ENCODE results near the gene MAD1L1. TPM values are rescaled to one million over a fixed set of nuclear protein-coding genes. Genes with fewer than 3 reads are reported as not detected.

The MAD1L1 gene
- total RNA-seq, 4 donors from 2014 or later = 22.3 to 56.6 (median 35.0) TPM

DNA sequence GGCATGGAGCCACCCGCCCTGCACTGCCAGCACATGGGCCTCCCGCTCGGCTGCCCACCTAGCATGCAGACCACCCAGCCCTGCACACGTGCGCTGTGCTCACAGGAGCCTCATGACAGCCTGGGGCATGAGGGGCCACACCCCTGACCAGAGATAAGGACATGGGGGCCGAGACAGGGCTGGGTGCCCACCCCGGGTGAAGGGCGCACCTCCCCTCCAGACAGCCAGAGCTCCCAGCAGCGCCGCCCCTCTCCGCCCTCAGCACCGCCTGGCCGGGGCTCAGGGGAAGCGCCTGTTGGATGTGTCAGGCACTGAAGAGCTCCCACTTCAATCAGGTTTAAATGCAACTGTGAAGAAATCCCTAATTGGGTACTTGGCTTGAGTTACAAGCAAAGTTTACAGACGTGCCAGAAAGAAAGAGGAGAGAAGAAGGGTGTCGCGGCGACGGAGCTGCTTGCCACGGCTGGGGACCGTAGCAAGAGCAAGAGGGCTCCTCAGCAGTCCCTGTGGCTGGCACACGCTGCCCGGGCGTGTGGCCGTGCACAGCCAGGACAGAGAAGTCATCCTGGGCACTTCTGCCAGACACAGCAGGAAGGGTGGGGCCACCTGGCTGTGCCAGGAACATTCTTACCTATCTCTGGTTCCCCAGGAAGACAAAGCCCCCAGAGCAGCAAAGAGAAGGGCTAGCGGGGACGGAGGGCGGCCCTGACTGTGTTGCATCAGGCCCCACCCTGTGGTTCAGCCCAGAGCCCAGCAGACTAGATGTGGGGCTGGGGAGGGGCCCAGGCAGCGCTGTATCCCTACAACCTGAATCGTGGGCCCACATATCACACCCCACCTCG, 315.3 kb downstream of the MAD1L1 start:
- Histone ChIP-seq H3K36me3 (peaks cover 0 to 6% of the 10 kb centered on the region in 2 donors), H3K27me3 (no peaks in the 10 kb centered on the region), H3K4me3 (no peak overlapping the region), H3K4me1 (peaks cover 0 to 39% (median 9%) of the 10 kb centered on the region in 3 donors), H3K9me3 (no peaks in the 10 kb centered on the region), H3K27ac (no peak overlapping the region)
- 60 to 79% methylated on average over 1 to 11 of the region's 31 CpGs for WGBS, 2 donors (ENCODE audit: low coverage in 1 of 2)
- no peak for ATAC-seq
- TF ChIP-seq EP300 (IDR thresholded peaks at IDR 0.05) (no peak), POLR2AphosphoS5 (IDR thresholded peaks at IDR 0.05) (no peak), POLR2A (IDR thresholded peaks at IDR 0.05) (no peak)
- TF ChIP-seq, protein P1, sequence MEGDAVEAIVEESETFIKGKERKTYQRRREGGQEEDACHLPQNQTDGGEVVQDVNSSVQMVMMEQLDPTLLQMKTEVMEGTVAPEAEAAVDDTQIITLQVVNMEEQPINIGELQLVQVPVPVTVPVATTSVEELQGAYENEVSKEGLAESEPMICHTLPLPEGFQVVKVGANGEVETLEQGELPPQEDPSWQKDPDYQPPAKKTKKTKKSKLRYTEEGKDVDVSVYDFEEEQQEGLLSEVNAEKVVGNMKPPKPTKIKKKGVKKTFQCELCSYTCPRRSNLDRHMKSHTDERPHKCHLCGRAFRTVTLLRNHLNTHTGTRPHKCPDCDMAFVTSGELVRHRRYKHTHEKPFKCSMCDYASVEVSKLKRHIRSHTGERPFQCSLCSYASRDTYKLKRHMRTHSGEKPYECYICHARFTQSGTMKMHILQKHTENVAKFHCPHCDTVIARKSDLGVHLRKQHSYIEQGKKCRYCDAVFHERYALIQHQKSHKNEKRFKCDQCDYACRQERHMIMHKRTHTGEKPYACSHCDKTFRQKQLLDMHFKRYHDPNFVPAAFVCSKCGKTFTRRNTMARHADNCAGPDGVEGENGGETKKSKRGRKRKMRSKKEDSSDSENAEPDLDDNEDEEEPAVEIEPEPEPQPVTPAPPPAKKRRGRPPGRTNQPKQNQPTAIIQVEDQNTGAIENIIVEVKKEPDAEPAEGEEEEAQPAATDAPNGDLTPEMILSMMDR (IDR thresholded peaks at IDR 0.05) = no peak

DNA sequence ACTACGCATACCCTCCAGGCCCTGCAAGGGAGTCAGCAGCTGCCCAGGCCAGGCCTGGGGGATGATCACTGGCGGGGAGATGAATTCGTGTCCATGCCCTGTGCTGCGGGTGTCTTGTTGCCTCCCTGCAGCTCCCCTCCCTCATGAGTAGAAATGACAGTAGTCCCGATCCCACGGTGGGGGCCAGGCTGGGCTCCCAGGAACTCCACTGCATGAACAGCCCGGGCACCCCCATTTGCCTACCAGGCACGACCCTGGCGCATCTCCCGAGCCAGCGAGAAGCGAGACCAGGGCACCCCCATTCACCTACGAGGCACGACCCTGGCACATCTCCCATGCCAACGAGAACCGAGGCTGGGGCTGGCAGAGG, 316.2 kb downstream of the MAD1L1 start:
- H3K27ac ChIP-seq = no peak overlapping the region
- no CpG with 5 or more reads among the region's 16 CpGs for WGBS, 2 donors (ENCODE audit: low coverage in 1 of 2)

DNA sequence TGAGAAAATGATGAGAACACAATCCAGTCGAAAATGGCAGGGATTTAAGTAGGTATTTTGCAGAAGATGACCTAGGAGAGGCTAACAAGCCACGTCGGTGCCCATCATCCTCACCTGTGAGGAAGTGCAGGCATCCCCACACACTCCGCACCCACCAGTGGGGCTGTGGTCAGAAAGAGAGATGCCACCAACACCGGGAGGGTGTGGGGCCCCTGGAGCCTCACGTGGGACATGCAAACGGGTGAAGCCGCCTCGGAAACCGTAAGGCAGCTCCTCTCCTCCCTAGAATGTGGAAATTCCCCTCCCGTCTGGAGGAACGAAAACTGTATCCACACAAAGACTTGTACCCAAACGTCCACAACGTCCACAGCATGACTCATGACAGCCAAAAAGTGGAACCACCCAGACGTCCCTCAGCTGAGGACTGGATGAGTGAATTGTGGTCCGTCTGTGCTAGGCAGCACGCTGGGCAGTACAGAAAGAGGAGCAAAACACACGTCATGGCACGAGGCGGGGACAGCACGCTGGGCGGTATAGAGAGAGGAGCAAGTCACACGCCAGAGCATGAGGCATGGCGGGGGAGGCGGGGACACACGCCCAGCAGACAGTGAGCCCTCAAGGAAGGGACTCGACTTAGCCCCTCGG, 316.7 kb downstream of the MAD1L1 start:
- 78 to 87% methylated on average over 8 to 12 of the region's 28 CpGs for WGBS, 2 donors (ENCODE audit: low coverage in 1 of 2)
- Histone ChIP-seq H3K27me3 (no peaks in the 10 kb centered on the region), H3K9me3 (no peaks in the 10 kb centered on the region), H3K36me3 (no peaks in the 10 kb centered on the region), H3K4me3 (no peak overlapping the region), H3K4me1 (peaks cover 0 to 42% (median 10%) of the 10 kb centered on the region in 3 donors), H3K27ac (no peak overlapping the region)
- no peak for TF ChIP-seq POLR2A (IDR thresholded peaks at IDR 0.05)
- no peak for TF ChIP-seq EP300 (IDR thresholded peaks at IDR 0.05)
- no peak for TF ChIP-seq POLR2AphosphoS5 (IDR thresholded peaks at IDR 0.05)
- TF ChIP-seq, protein P1 (IDR thresholded peaks at IDR 0.05) = no peak
- peak; percentile 41 for ATAC-seq

More for the DNA sequence above, 316.2 kb downstream of the MAD1L1 start:
- no peaks in the 10 kb centered on the region for H3K9me3 ChIP-seq
- no peaks in the 10 kb centered on the region for H3K27me3 ChIP-seq
- no peak for ATAC-seq
- no peak overlapping the region for H3K4me3 ChIP-seq
- H3K36me3 ChIP-seq = no peaks in the 10 kb centered on the region
- TF ChIP-seq, protein P1 (IDR thresholded peaks at IDR 0.05) = no peak
- TF ChIP-seq POLR2A (IDR thresholded peaks at IDR 0.05) = no peak
- TF ChIP-seq POLR2AphosphoS5 (IDR thresholded peaks at IDR 0.05) = no peak
- no peak for TF ChIP-seq EP300 (IDR thresholded peaks at IDR 0.05)
- H3K4me1 ChIP-seq = peaks cover 0 to 42% (median 10%) of the 10 kb centered on the region in 3 donors

DNA sequence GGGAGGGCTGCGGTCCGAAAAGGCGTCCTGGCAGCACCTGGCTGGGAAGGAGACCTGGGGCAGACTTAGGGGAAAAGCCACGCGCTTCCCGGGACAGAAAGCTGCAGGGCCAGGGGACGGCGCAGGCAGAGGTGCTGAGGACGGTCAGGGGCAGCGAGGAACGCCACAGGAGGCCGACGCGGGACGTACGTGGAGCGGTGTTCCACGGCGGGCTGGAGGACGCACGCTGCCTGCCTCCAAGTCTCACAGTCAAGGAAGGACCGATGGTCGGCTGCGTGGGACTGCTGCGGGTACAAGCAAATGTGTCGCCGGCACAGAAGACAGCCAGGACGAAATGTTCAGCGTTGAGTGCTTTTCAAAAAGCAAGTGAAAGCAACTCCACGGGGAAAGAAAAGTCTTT, 317.4 kb downstream of the MAD1L1 start:
- Histone ChIP-seq H3K9me3 (no peaks in the 10 kb centered on the region), H3K4me3 (no peak overlapping the region), H3K36me3 (no peaks in the 10 kb centered on the region), H3K4me1 (peaks cover 0 to 42% (median 10%) of the 10 kb centered on the region in 3 donors), H3K27me3 (no peaks in the 10 kb centered on the region), H3K27ac (no peak overlapping the region)
- no peak for ATAC-seq
- TF ChIP-seq POLR2A (IDR thresholded peaks at IDR 0.05) (no peak), EP300 (IDR thresholded peaks at IDR 0.05) (no peak), POLR2AphosphoS5 (IDR thresholded peaks at IDR 0.05) (no peak)
- TF ChIP-seq, protein P1 (IDR thresholded peaks at IDR 0.05) = no peak
- WGBS, 2 donors (ENCODE audit: low coverage in 1 of 2) = 94 to 100% methylated on average over 17 to 27 of the region's 30 CpGs
